Esophagus (tissue), 2 donors: ENCODE data around the gene DIPK1A. TPM values are rescaled to one million over a fixed set of nuclear protein-coding genes. Genes with fewer than 3 reads are reported as not detected.

ENCODE experiments used
- H3K27ac ChIP-seq, 2 donors: one replicate each; pipeline ENCODE4 v1.5.1; 2013; ENCODE audit warnings: low read depth in 2 of 2, mild to moderate bottlenecking in 2 of 2, inconsistent platforms in 1 of 2, low read length in 1 of 2, moderate library complexity in 1 of 2
- H3K27me3 ChIP-seq, 2 donors: one replicate each; pipeline ENCODE4 v1.6.1; 2013; ENCODE audit warnings: low read length in 2 of 2, control low read depth in 1 of 2, mild to moderate bottlenecking in 1 of 2; ENCODE audit not compliant: insufficient read depth in 2 of 2, control insufficient read depth in 1 of 2
- H3K36me3 ChIP-seq, 2 donors: one replicate each; pipeline ENCODE4 v1.6.1; 2013; ENCODE audit warnings: low read length in 1 of 2; ENCODE audit not compliant: control insufficient read depth in 2 of 2, insufficient read depth in 2 of 2
- H3K4me1 ChIP-seq, 2 donors: one replicate each; pipeline ENCODE4 v1.6.1; 2013; ENCODE audit warnings: low read length in 1 of 2; ENCODE audit not compliant: control insufficient read depth in 2 of 2, insufficient read depth in 2 of 2
- H3K4me3 ChIP-seq, 2 donors: one replicate each; pipeline ENCODE4 v1.5.1; 2013; ENCODE audit warnings: low read length in 2 of 2, mild to moderate bottlenecking in 2 of 2, low read depth in 1 of 2, moderate library complexity in 1 of 2
- H3K9me3 ChIP-seq, 2 donors: one replicate each; pipeline ENCODE4 v1.6.1; 2013; ENCODE audit warnings: mild to moderate bottlenecking in 2 of 2, low read depth in 1 of 2, low read length in 1 of 2, moderate library complexity in 1 of 2; ENCODE audit not compliant: control insufficient read depth in 2 of 2, insufficient read depth in 1 of 2
- WGBS, 2 donors: extraction: QIAGEN DNeasy Blood & Tissue Kit; methylation state at CpG; one replicate each; pipeline ENCODE4 v1.1.7; 2013; 5-methylcytosine and 5-hydroxymethylcytosine counted together
- polyA plus RNA-seq, 2 donors: library from polyadenylated mRNA; stranded (reverse); fragments of 200-250 nt; gene quantifications; one replicate each; pipeline ENCODE4 v1.2.3, GENCODE V29; 2013
- donor health status: healthy with polysubstance abuse.
- donor health status: Bipolar disorder and iron deficiency.

DIPK1A gene
- 1 to 10 TPM; 2.3 to 4.5 TPM for polyA plus RNA-seq

GRCh38 chr1:92961131-92961895 lies at the start of gene DIPK1A:
Gene DIPK1A, minus strand, starts transcription at chr1:92961462. Its CDS starts 33 bp downstream, at chr1:92961429.
- peaks cover 0 to 3% of the 10 kb centered on the region in 2 donors for H3K4me1 ChIP-seq
- peak within 1 kb of the TSS; percentile 90 to 97 for H3K27ac ChIP-seq
- H3K36me3 ChIP-seq, result no peaks in the 10 kb centered on the region
- H3K4me3 ChIP-seq, result peak within 1 kb of the TSS; percentile 64 to 73
- H3K9me3 ChIP-seq, result no peaks in the 10 kb centered on the region
- 1% methylated on average over 58 to 103 of the region's 103 CpGs for WGBS, 2 donors
- H3K27me3 ChIP-seq, result no peaks in the 10 kb centered on the region

- H3K4me3 ChIP-seq, result no peak overlapping the region
- 62 to 63% methylated on average over 6 of the region's 6 CpGs for WGBS, 2 donors
- H3K4me1 ChIP-seq, result no peaks in the 10 kb centered on the region
- no peaks in the 10 kb centered on the region for H3K27me3 ChIP-seq
- H3K9me3 ChIP-seq, result no peaks in the 10 kb centered on the region
- no peaks in the 10 kb centered on the region for H3K36me3 ChIP-seq
- no peak overlapping the region for H3K27ac ChIP-seq
These were observed 46.8 kb upstream of the DIPK1A start for GRCh38 chr1:93007941-93008577.

GRCh38 chr1:93005252-93005598 lies 44.0 kb upstream of the DIPK1A start:
- Histone ChIP-seq H3K36me3 (no peaks in the 10 kb centered on the region), H3K27me3 (no peaks in the 10 kb centered on the region), H3K4me1 (peaks cover 0 to 2% of the 10 kb centered on the region in 2 donors), H3K9me3 (no peaks in the 10 kb centered on the region), H3K27ac (no peak overlapping the region), H3K4me3 (no peak overlapping the region)
- 85 to 90% methylated on average over 1 of the region's 1 CpG for WGBS, 2 donors

- Histone ChIP-seq H3K27ac (no peak overlapping the region), H3K4me3 (no peak overlapping the region), H3K9me3 (no peaks in the 10 kb centered on the region), H3K4me1 (peaks cover 0 to 2% of the 10 kb centered on the region in 2 donors), H3K27me3 (no peaks in the 10 kb centered on the region), H3K36me3 (no peaks in the 10 kb centered on the region)
- WGBS, 2 donors, result 75% methylated on average over 5 of the region's 5 CpGs
These were observed 43.4 kb upstream of the DIPK1A start for GRCh38 chr1:93004566-93005251.

GRCh38 chr1:93003981-93004380 lies 42.7 kb upstream of the DIPK1A start:
- Histone ChIP-seq H3K9me3 (no peaks in the 10 kb centered on the region), H3K27ac (no peak overlapping the region), H3K4me3 (no peak overlapping the region), H3K27me3 (no peaks in the 10 kb centered on the region), H3K36me3 (no peaks in the 10 kb centered on the region), H3K4me1 (peaks cover 0 to 2% of the 10 kb centered on the region in 2 donors)
- WGBS, 2 donors, result 95 to 96% methylated on average over 5 of the region's 5 CpGs

- no peak overlapping the region for H3K4me3 ChIP-seq
- no peaks in the 10 kb centered on the region for H3K9me3 ChIP-seq
- H3K27me3 ChIP-seq, result no peaks in the 10 kb centered on the region
- WGBS, 2 donors, result 75 to 81% methylated on average over 2 of the region's 2 CpGs
- no peaks in the 10 kb centered on the region for H3K36me3 ChIP-seq
- H3K4me1 ChIP-seq, result peaks cover 0 to 2% of the 10 kb centered on the region in 2 donors
- H3K27ac ChIP-seq, result no peak overlapping the region
These were observed 41.5 kb upstream of the DIPK1A start for GRCh38 chr1:93002781-93003180.

GRCh38 chr1:93001893-93002292 lies 40.6 kb upstream of the DIPK1A start:
- Histone ChIP-seq H3K9me3 (no peaks in the 10 kb centered on the region), H3K36me3 (no peaks in the 10 kb centered on the region), H3K4me3 (no peak overlapping the region), H3K4me1 (peaks cover 0 to 2% of the 10 kb centered on the region in 2 donors), H3K27me3 (no peaks in the 10 kb centered on the region), H3K27ac (no peak overlapping the region)

GRCh38 chr1:93000751-93001175 lies 39.5 kb upstream of the DIPK1A start:
- Histone ChIP-seq H3K36me3 (no peaks in the 10 kb centered on the region), H3K27me3 (no peaks in the 10 kb centered on the region), H3K27ac (no peak overlapping the region), H3K4me1 (peaks cover 0 to 2% of the 10 kb centered on the region in 2 donors), H3K9me3 (no peaks in the 10 kb centered on the region), H3K4me3 (no peak overlapping the region)
- 2 to 18% methylated on average over 2 of the region's 2 CpGs for WGBS, 2 donors

GRCh38 chr1:93000291-93000690 lies 39.0 kb upstream of the DIPK1A start:
- H3K4me3 ChIP-seq, result no peak overlapping the region
- 46 to 50% methylated on average over 2 of the region's 2 CpGs for WGBS, 2 donors
- peaks cover 0 to 2% of the 10 kb centered on the region in 2 donors for H3K4me1 ChIP-seq
- H3K36me3 ChIP-seq, result no peaks in the 10 kb centered on the region
- H3K9me3 ChIP-seq, result no peaks in the 10 kb centered on the region
- H3K27me3 ChIP-seq, result no peaks in the 10 kb centered on the region
- H3K27ac ChIP-seq, result peak overlapping the region in 1 of 2 donors; percentile 30
